ENCODE data around the gene SFTPB.
A peak's percentile ranks its signal among the peaks of the same experiment; 100 is the strongest.
"Not testable (repeated sequence)": the region's sequence is repeated elsewhere in the genome, so short reads cannot be mapped to it uniquely, and the experiment has no call there.

SFTPB gene

DNA sequence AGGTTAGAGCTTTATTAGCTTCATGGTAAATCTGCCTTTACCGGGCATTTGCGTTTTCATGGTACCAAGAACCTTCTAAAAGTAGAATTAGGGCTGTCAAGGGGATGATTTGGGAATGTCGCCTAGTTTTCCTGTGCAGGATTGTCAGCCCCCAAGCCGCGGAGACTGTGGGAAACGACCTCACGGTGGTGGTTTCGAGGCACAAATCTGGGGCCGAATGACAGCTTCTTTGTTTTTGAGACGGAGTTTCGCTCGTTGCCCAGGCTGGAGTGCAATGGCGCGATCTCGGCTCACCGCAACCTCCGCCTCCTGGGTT, 52.6 kb downstream of the SFTPB start:
- TF ChIP-seq, protein P1, sequence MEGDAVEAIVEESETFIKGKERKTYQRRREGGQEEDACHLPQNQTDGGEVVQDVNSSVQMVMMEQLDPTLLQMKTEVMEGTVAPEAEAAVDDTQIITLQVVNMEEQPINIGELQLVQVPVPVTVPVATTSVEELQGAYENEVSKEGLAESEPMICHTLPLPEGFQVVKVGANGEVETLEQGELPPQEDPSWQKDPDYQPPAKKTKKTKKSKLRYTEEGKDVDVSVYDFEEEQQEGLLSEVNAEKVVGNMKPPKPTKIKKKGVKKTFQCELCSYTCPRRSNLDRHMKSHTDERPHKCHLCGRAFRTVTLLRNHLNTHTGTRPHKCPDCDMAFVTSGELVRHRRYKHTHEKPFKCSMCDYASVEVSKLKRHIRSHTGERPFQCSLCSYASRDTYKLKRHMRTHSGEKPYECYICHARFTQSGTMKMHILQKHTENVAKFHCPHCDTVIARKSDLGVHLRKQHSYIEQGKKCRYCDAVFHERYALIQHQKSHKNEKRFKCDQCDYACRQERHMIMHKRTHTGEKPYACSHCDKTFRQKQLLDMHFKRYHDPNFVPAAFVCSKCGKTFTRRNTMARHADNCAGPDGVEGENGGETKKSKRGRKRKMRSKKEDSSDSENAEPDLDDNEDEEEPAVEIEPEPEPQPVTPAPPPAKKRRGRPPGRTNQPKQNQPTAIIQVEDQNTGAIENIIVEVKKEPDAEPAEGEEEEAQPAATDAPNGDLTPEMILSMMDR (IDR thresholded peaks at IDR 0.05; ENCODE audit: low read depth, low read length, missing control alignments), result no peak
- DNase-seq (ENCODE audit: low read depth), result no peak
- no peak overlapping the region; the same call in 1 of the 2 replicates for H3K4me3 ChIP-seq (ENCODE audit: low read depth, low read length)

DNA sequence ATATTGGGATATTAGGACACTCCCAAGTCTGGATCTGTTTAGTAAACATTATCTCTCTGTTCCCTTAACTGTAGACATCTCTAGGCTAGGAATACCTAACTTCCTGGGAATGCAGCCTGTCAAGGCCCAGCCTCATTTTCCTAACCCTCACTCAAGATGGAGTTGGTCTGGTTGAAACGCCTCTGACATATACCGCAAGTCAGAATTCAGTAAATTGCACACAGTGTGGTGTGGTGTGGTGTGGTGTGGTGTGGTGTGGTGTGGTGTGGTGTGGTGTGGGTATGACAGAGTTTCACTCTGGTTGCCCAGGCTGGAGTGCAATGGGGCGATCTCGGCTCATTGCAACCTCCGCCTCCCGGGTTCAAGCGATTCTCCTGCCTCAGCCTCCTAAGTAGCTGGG, 53.2 kb downstream of the SFTPB start:
- not testable (repeated sequence) for DNase-seq (ENCODE audit: low read depth); H3K4me3 ChIP-seq (ENCODE audit: low read depth, low read length)

DNA sequence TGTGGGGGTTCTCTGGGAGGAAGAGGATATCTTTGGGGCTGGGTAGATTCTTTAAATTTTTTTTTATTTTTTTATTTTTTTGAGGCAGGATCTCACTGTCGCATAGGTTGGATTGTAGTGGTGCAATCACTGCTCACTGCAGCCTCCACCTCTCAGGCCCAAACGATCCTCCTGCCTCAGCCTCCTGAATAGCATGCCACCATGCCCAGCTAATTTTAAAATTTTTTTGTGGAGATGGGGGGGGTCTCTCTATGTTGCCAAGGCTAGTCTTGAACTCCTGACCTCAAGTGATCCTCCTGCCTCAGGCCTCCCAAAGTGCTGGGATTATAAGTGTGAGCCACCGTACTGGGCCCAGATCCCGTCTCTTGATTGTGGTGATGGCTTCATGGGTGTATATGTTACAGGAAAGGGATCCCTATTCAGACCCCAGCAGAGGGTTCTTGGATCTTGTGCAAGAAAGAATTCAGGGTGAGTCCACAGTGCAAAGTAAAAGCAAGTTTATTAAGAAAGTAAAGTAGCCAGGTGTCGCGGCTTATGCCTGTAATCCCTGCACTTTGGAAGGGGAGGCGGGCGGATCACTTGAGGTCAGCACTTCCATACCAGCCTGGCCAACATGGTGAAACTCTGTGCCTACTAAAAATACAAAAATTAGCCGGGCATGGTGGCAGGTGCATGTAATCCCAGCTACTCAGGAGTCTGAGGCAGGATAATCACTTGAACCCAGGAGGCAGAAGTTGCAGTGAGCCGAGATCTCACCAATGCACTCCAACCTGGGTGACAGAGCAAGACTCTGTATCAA, 54.1 kb downstream of the SFTPB start:
- TF ChIP-seq, protein P1 (IDR thresholded peaks at IDR 0.05; ENCODE audit: low read depth, low read length, missing control alignments), result no peak
- DNase-seq (ENCODE audit: low read depth), result no peak
- H3K4me3 ChIP-seq (ENCODE audit: low read depth, low read length), result no peak overlapping the region

DNA sequence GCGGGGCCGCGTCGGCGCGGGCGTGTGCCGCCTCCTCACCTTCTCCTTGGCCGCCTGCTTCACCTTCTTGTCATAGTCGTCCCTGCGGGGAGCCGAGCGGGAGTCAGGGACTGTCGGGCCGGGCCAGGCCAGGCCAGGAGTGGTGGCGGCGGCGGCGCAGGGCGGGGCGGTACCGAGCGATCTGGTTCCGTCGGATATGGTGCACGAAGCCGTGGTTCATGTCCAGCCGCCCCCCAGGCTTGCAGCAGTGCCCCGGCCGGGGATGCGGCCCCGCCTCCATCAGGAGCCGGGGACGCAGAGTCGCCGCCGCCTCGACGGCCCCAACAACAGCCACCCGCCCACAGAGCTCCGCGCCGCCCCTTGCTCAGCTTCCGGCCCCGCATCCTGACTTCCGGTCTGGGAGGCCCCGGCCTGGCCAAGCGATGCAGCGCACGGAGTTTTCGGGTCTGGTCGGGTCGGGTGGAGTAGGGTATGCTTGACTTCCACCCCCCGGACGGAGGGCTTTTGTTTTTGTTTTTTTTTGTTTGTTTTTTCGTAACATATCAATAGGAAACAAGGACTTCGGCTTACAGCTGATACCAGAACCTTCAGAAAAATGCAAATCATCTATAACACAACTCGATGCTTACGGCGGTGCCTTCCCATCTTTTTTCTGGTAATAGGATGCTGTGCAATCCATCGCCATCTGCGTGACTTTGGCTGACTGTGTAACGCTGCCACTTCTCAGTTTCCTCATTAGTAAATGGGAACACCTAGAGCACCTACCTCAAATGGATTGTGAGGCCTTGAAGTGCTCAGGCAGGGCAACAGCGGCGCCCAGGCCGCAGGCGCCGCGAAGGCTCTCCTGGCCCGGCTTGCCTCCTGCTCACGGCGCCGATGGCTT, 56.1 kb downstream of the SFTPB start, which contains the start of gene C2orf68:
Gene C2orf68 (minus strand): TSS at position 362 of the 883 bp plus-strand sequence. CDS start 82 bp downstream, at position 280.
- TF ChIP-seq, protein P1 (IDR thresholded peaks at IDR 0.05; ENCODE audit: low read depth, low read length, missing control alignments), result no peak
- DNase-seq (ENCODE audit: low read depth), result peak; percentile 68
- H3K4me3 ChIP-seq (ENCODE audit: low read depth, low read length), result peak within 1 kb of the TSS; percentile 76

DNA sequence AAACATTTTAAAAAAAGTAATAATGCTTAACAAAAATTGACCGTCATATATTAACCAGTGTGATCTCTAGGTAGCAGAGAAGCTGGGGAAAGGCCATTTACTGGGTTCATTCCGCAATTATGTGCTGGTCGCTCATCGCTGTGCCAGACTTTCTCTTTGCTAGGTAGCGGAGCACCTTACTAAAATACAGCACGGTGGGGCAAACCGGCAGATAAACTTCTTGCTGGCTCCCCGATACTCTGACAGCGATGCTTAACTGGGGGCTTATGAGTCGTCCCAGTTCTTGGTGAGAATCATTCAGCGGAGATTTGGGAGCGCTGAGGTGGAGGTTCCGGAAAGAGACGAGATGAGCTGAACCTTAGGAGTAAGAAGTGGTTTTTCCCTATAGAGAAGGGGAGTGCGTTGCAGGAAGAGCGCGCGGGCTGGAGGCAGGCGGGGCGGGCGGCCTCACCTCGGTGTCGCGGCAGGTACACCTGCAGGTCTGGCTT, 56.7 kb downstream of the SFTPB start:
- H3K4me3 ChIP-seq (ENCODE audit: low read depth, low read length), result peak overlapping the region; percentile 76
- TF ChIP-seq, protein P1 (IDR thresholded peaks at IDR 0.05; ENCODE audit: low read depth, low read length, missing control alignments), result no peak
- no peak for DNase-seq (ENCODE audit: low read depth)
